HCT116 (cell line): ENCODE data around the gene AFAP1L1. TPM values are rescaled to one million over a fixed set of nuclear protein-coding genes. Genes with fewer than 3 reads are reported as not detected.

Source experiments
- ATAC-seq: fragments of 200-7000 bp; cut with Tn5 transposase; 2 replicates; pipeline ENCODE4 v1.9.1; 2020; ENCODE audit warnings: mild to moderate bottlenecking, moderate library complexity
- BruUV-seq: library from RNA; stranded (reverse); fragments of 400-500 nt; replicated peaks from 2 replicates; lab custom pipeline; 2021; lab: Mats Ljungman, UMichigan
- CTCF ChIA-PET: fragments of 300-600 bp; sonication (Branson Sonifier 250); formaldehyde crosslinking; loops from one replicate; lab custom pipeline; 2021; ENCODE audit warnings: antibody characterized with exemption; lab: Charles Lee
- POLR2A ChIA-PET: fragments of 300-600, 350-600 bp; sonication (Branson Sonifier 250); formaldehyde crosslinking; loops from one replicate; lab custom pipeline; 2021; ENCODE audit warnings: antibody characterized with exemption; lab: Charles Lee
- RAD21 ChIA-PET, 2 experiments: fragments of 300-600 bp; sonication (Branson Sonifier 250); formaldehyde crosslinking; loops; one replicate each; lab custom pipeline; 2023; ENCODE audit warnings: low total read pairs in 2 of 2; ENCODE audit not compliant: uncharacterized antibody in 2 of 2, unreplicated experiment in 2 of 2, low non-redundant PET in 1 of 2; lab: Charles Lee
- DNase-seq: peaks from one replicate; pipeline ENCODE4 v3.0.0-alpha.2; 2010; ENCODE audit warnings: low read depth, low spot score
- H2AFZ ChIP-seq: fragments of 200-600 bp; shearing (Covaris generic), sonication (generic); 2 replicates; pipeline ENCODE4 v1.6.1; 2017; ENCODE audit warnings: low read depth, mixed run types, mixed read lengths, antibody characterized with exemption, low read length; ENCODE audit not compliant: poor library complexity, severe bottlenecking
- H3K27ac ChIP-seq: 2 replicates; pipeline ENCODE4 v1.5.1; 2012; ENCODE audit warnings: low read depth, low read length
- H3K27me3 ChIP-seq: fragments of 200-600 bp; sonication (generic); 2 replicates; pipeline ENCODE4 v1.6.1; 2016; ENCODE audit warnings: mixed run types, low read length, mixed read lengths; ENCODE audit not compliant: insufficient read depth
- H3K36me3 ChIP-seq, 2 experiments: fragments of 200-500 bp in 1 of 2; fragments of 200-600 bp in 1 of 2; sonication (Bioruptor generic) in 1 of 2; sonication (generic) in 1 of 2; 2 replicates each; pipeline versions ENCODE4 v1.5.1 to v1.6.1; 2014 to 2016; ENCODE audit warnings: low read length in 2 of 2, inconsistent platforms in 1 of 2, mixed read lengths in 1 of 2, mixed run types in 1 of 2; ENCODE audit not compliant: insufficient read depth in 2 of 2, control insufficient read depth in 1 of 2
- H3K4me1 ChIP-seq, 2 experiments: fragments of 200-600 bp in 1 of 2; sonication (generic) in 1 of 2; 2 replicates each; pipeline versions ENCODE4 v1.5.1 to v1.6.1; 2012 to 2017; ENCODE audit warnings: low read length in 2 of 2, inconsistent platforms in 1 of 2, mild to moderate bottlenecking in 1 of 2, mixed read lengths in 1 of 2, mixed run types in 1 of 2, moderate library complexity in 1 of 2; ENCODE audit not compliant: insufficient read depth in 2 of 2, control insufficient read depth in 1 of 2
- H3K4me2 ChIP-seq: fragments of 200-600 bp; sonication (generic); 2 replicates; pipeline ENCODE4 v1.6.1; 2017; ENCODE audit warnings: mixed run types, low read length, mixed read lengths
- H3K4me3 ChIP-seq, 2 experiments: fragments of 200-600 bp in 1 of 2; sonication (generic) in 1 of 2; replicated peaks in 1 of 2; 2 replicates each; pipeline ENCODE4 v1.5.1; 2011 to 2016; ENCODE audit warnings: low read length in 2 of 2, control low read depth in 1 of 2, low read depth in 1 of 2, mild to moderate bottlenecking in 1 of 2, mixed read lengths in 1 of 2, mixed run types in 1 of 2
- H3K79me2 ChIP-seq: fragments of 200-600 bp; sonication (generic); 2 replicates; pipeline ENCODE4 v1.6.1; 2017; ENCODE audit warnings: mild to moderate bottlenecking, mixed run types, low read length, moderate library complexity, mixed read lengths; ENCODE audit not compliant: insufficient read depth
- H3K9ac ChIP-seq: fragments of 200-600 bp; sonication (generic); 2 replicates; pipeline ENCODE4 v1.6.1; 2016; ENCODE audit warnings: low read length, mixed read lengths
- H3K9me2 ChIP-seq: fragments of 200-600 bp; sonication (generic), shearing (Covaris generic); 2 replicates; pipeline ENCODE4 v1.6.1; 2017; ENCODE audit warnings: mixed run types, mild to moderate bottlenecking, moderate library complexity; ENCODE audit not compliant: insufficient read depth
- H3K9me3 ChIP-seq, 2 experiments: fragments of 200-500 bp in 1 of 2; fragments of 200-600 bp in 1 of 2; sonication (Bioruptor generic) in 1 of 2; sonication (generic) in 1 of 2; 2 replicates each; pipeline ENCODE4 v1.6.1; 2014 to 2017; ENCODE audit warnings: low read length in 2 of 2, mixed read lengths in 2 of 2, inconsistent platforms in 1 of 2, low read depth in 1 of 2, mild to moderate bottlenecking in 1 of 2, mixed run types in 1 of 2, moderate library complexity in 1 of 2; ENCODE audit not compliant: control insufficient read depth in 1 of 2, insufficient read depth in 1 of 2
- H4K20me1 ChIP-seq: fragments of 200-600 bp; sonication (generic), shearing (Covaris generic); 2 replicates; pipeline ENCODE4 v1.6.1; 2017; ENCODE audit warnings: mixed run types, mild to moderate bottlenecking, moderate library complexity; ENCODE audit not compliant: insufficient read depth
- CBX3 ChIP-seq: IDR thresholded peaks from 2 replicates; pipeline ENCODE4 v1.6.1; 2012; ENCODE audit warnings: low read depth
- CTCF ChIP-seq, 3 experiments: fragments of 200-600 bp in 1 of 3; sonication (generic) in 1 of 3; IDR thresholded peaks in 2 of 3; conservative IDR thresholded peaks in 1 of 3; 2 replicates each; pipeline ENCODE4 v1.5.1; 2012 to 2017; ENCODE audit warnings: low read depth in 2 of 3, low read length in 2 of 3, antibody characterized with exemption in 1 of 3, borderline replicate concordance in 1 of 3, control low read depth in 1 of 3, mild to moderate bottlenecking in 1 of 3, mixed read lengths in 1 of 3, mixed run types in 1 of 3, moderate library complexity in 1 of 3; ENCODE audit not compliant: insufficient read depth in 1 of 3
- EGR1 ChIP-seq: IDR thresholded peaks from 2 replicates; pipeline ENCODE4 v1.6.1; 2012; ENCODE audit warnings: low read depth
- ELF1 ChIP-seq: IDR thresholded peaks from 2 replicates; pipeline ENCODE4 v1.6.1; 2012; ENCODE audit warnings: low read depth, borderline replicate concordance
- EZH2phosphoT487 ChIP-seq: fragments of 200-600 bp; IDR thresholded peaks from 2 replicates; pipeline ENCODE4 v1.6.1; 2018; ENCODE audit warnings: antibody characterized with exemption, borderline replicate concordance
- POLR2A ChIP-seq: IDR thresholded peaks from 2 replicates; pipeline ENCODE4 v1.7.0; 2011; ENCODE audit warnings: borderline replicate concordance; ENCODE audit not compliant: insufficient read depth, insufficient read length; ENCODE audit errors: extremely low read depth
- POLR2AphosphoS5 ChIP-seq: IDR thresholded peaks from 2 replicates; pipeline ENCODE4 v1.6.1; 2011; ENCODE audit warnings: mild to moderate bottlenecking, low read depth, low read length, moderate library complexity
- SIN3A ChIP-seq: IDR thresholded peaks from 2 replicates; pipeline ENCODE4 v1.6.1; 2012; ENCODE audit warnings: low read depth
- SP1 ChIP-seq: IDR thresholded peaks from 2 replicates; pipeline ENCODE4 v1.6.1; 2012; ENCODE audit warnings: low read depth
- YY1 ChIP-seq: IDR thresholded peaks from 2 replicates; pipeline ENCODE4 v1.6.1; 2011; ENCODE audit warnings: low read length, low read depth, moderate library complexity, mild to moderate bottlenecking; ENCODE audit not compliant: insufficient replicate concordance; ENCODE audit errors: extremely low read depth
- ZBTB33 ChIP-seq: IDR thresholded peaks from 2 replicates; pipeline ENCODE4 v1.6.1; 2011; ENCODE audit warnings: mild to moderate bottlenecking, low read length, moderate library complexity; ENCODE audit not compliant: insufficient replicate concordance; ENCODE audit errors: extremely low read depth
- ZFX ChIP-seq: fragments of 450-650 bp; IDR thresholded peaks from 2 replicates; pipeline ENCODE4 v1.6.1; 2017
- ZNF274 ChIP-seq: fragments of 200-500 bp; sonication (Bioruptor generic); IDR thresholded peaks from 2 replicates; pipeline ENCODE4 v1.6.1; 2014; ENCODE audit warnings: mild to moderate bottlenecking, low read depth, low read length, inconsistent platforms
- intact Hi-C: fragments of 100-400 bp; cut with micrococcal nuclease; formaldehyde crosslinking; loops from 2 replicates; pipeline ENCODE4 v1.10.0; 2022
- total RNA-seq: library from RNA; stranded (reverse); gene quantifications from one replicate; pipeline ENCODE4 v1.2.1, GENCODE V29; 2021; ENCODE audit not compliant: unreplicated experiment

AFAP1L1 gene
- total RNA-seq, 1 experiment from 2014 or later = 4.3 TPM

GRCh38 chr5:149301049-149301743, 29.5 kb downstream of the AFAP1L1 start:
- DNase-seq = no peak
- Histone ChIP-seq H3K36me3 (no peaks in the 10 kb centered on the region), H3K4me1 (peaks cover 0 to 8% of the 10 kb centered on the region in 2 experiments; a peak in 3 of 4 replicates), H3K9ac (no peak overlapping the region), H3K27ac (no peak overlapping the region), H3K4me2 (no peak overlapping the region), H3K9me2 (no peaks in the 10 kb centered on the region), H3K4me3 (no peak overlapping the region), H3K27me3 (no peaks in the 10 kb centered on the region), H2AFZ (no peak overlapping the region), H3K79me2 (no peaks in the 10 kb centered on the region), H3K9me3 (no peaks in the 10 kb centered on the region), H4K20me1 (no peaks in the 10 kb centered on the region)
- TF ChIP-seq ELF1 (no peak), EGR1 (no peak), SP1 (no peak), POLR2A (no peak), ZFX (no peak), ZBTB33 (no peak), YY1 (no peak), CTCF (IDR thresholded peaks at IDR 0.05 in 2 of 3, conservative IDR thresholded peaks at IDR 0.05 in 1 of 3; ENCODE audit: borderline replicate concordance in 1 of 3, insufficient read depth in 1 of 3, low read depth in 2 of 3, low read length in 2 of 3) (no peak), SIN3A (no peak), EZH2phosphoT487 (no peak), CBX3 (no peak), ZNF274 (no peak), POLR2AphosphoS5 (no peak)
- intact Hi-C loops = no loop called here
- ATAC-seq = no peak
- BruUV-seq = no TSS peak
- RAD21 ChIA-PET = no interaction called here
- POLR2A ChIA-PET = interaction anchor here (0.9 kb wide), 1 partner anchor 56 kb away, joined by 3 read pairs; the partner anchor contains the start of gene PCYOX1L
- CTCF ChIA-PET = no interaction called here
